ENCODE results near the gene UQCRFS1.
A peak's percentile ranks its signal among the peaks of the same experiment; 100 is the strongest.
"Not testable (repeated sequence)": the region's sequence is repeated elsewhere in the genome, so short reads cannot be mapped to it uniquely, and the experiment has no call there.

Gene UQCRFS1

GRCh38 chr19:29216021-29216420 is 3.1 kb upstream of the UQCRFS1 start:
- Histone ChIP-seq H3K4me3 (no peak overlapping the region), H3K27ac (no peak overlapping the region)

DNA sequence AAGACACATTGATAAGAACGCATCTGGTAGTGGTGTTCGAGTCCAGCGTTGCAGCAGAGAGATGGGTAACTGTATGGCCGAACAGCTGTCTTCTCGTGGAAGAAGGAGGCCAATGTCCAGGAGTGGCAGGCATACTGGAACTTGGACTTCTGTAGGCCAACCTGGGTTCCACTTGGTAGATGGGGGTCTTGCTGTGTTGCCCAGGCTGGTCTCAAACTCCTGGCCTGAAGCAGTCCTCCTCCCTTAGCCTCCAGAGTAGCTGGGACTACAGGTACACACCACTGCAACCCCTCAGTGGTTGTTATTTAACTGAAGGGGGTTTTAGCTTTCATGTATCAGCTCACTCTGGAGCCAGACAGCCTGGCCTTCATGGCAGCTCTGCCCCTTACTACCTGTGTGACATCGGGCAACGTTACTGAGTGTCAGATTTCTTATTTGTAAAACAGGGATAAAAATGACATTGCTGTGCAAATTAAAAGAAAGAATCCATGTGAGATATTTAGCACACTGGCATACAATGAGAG is 2.4 kb upstream of the UQCRFS1 start:
- H3K27ac ChIP-seq = no peak overlapping the region
- H3K4me3 ChIP-seq = no peak overlapping the region

DNA sequence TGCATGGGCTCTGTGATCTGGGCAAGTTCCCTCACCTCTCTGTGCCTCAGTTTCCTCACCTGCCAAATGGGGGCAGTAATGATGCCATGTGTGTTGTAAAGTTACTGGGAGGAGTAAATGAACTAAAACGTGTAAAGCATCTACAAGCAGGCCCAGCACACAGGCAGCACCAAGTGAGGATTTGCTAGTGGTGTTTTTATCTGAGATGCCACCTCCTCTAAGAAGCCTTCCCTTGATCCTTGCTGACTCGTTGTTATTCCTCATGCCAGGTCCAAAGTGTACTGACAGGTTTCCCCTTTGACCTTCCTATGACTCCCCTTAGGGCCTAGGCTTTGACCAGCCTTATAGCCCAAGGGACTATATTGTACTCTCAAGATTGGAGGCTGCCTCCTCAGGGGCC is 1.5 kb upstream of the UQCRFS1 start:
- H3K4me3 ChIP-seq = no peak overlapping the region

GRCh38 chr19:29212356-29212647 is 649 bp downstream of the UQCRFS1 start:
- Histone ChIP-seq H3K4me3 (peak overlapping the region; percentile 73 to 99 (median 92)), H3K27ac (peak overlapping the region; percentile 81 to 100 (median 96))

More for the DNA sequence above, 1.5 kb upstream of the UQCRFS1 start:
- no peak overlapping the region for H3K27ac ChIP-seq

DNA sequence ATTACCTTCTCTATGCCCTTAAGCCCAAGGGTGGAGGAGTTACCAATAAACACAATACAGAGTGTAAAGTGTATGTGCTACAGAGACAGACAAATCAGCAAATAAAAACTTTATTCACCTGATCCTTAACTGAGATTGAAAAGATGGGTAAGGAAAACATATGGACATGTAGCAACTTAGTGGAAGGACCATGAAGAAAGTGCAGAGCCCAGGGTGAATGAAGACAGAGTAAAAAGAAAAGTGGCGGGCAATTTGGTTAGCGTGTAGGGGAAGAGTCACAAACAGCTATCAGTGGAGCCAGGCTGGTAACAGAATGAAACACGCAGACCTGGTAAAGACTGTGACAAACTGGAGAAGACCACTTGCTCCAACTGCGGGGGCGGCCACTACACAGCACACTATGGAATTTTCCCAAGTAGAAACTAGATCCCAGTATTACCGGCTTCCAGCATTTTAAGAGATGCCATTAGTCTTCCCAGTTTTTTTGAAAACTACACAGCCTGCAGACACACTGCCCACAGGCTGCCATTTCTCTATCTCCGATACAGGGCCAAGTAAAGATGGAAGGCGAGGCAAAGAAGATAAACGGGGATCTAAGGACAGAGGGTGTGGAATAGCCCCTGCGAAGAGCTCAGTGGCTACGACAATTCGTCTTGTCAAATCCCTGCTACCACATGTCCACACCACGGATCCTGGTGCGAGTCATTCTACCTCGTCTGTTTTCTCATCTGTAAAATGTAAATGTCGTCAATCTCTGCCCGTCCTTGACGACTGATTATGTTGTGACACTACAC is 1.2 kb downstream of the UQCRFS1 start:
- Histone ChIP-seq H3K27ac (peak overlapping the region in 20 of 21 experiments; percentile 81 to 100 (median 96)), H3K4me3 (peak overlapping the region; percentile 73 to 99 (median 92))

DNA sequence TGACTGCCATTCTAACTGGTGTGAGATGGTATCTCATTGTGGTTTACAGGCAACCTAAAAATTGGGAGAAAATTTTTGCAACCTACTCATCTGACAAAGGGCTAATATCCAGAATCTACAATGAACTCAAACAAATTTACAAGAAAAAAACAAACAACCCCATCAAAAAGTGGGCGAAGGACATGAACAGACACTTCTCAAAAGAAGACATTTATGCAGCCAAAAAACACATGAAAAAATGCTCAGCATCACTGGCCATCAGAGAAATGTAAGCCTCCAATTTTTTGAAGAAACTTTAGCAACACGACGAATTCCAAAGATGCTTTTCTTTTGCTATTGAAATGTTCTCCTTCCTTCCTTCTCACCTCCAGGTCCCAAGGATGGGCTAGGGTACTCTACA is 1.9 kb downstream of the UQCRFS1 start:
- not testable (repeated sequence) for H3K27ac ChIP-seq, H3K4me3 ChIP-seq

- H3K27ac ChIP-seq, H3K4me3 ChIP-seq: not testable (repeated sequence)
These were observed 2.4 kb downstream of the UQCRFS1 start for GRCh38 chr19:29210502-29210901.

DNA sequence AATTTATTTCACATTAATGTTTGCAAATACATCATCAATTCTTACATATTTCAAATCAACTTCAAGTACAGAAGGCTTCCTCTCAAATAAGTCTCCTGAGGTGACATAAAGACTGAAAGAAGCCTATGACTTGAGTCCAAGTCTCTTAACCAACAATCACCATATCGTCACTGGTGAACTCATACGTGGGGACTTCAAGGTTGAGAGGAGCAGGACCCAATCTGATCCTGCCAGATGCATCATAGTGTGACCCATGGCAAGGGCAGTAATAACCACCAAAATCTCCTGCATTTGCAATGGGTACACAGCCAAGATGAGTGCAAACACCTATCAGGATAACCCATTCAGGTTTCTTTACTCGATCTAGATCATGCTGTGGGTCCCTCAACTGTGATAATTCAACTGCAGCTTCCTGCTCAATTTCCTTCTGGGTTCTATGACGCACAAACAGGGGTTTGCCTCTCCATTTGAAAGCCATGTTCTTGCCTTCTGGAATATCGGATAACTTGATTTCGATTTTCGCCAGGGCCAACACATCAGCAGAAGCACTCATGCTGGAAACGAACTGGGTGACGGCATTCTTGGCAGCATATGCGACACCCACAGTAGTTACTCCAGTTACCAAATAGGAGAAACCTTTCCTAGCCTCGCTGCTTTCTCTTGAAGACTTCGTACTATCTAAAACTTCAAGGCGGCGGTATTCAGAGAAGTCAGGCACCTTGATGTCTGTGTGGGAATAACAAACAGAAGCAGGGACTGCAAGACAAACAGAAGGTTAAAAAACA is 5.4 kb downstream of the UQCRFS1 start:
- H3K4me3 ChIP-seq, H3K27ac ChIP-seq: not testable (repeated sequence)

DNA sequence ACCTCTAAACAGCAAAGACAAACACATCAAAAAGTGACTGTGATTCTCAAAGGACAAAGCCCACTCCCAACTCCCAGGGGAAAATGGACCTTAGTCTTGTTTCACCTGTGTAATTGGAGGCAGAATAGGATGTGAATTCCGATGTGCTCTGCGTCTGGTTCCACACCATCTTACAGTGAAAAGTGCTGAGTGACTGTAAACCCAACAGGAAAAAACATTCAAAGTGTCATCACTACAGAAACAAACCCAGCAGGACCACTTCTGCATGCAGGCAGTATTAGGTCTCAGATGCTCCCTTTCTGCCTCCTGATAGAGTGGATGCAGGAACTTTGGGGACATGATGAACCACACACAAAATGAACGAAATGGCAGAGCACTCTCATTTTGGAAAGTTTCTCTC is 6.5 kb downstream of the UQCRFS1 start:
- Histone ChIP-seq H3K4me3 (no peak overlapping the region), H3K27ac (no peak overlapping the region)

DNA sequence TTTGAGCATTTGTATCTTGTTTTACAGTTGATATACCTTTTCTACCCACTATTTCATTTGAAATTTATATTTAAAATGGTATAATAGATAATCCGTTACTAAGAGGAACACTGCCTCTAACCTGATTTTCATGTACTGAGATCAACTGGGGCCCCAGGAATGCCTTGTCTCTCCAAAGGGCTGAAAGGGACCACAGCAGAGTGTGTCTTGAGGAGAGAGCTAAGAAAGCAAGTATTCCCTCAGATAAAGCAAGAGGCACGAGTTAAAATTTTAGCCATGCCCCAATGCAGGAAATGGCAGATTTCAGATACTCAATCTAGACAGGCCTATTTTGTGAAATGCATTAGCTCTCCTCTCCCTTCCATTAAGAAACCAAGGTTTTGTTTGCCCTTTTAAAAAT is 10.7 kb downstream of the UQCRFS1 start:
- Histone ChIP-seq H3K4me3 (no peak overlapping the region), H3K27ac (no peak overlapping the region)

GRCh38 chr19:29201855-29202254 is 11.1 kb downstream of the UQCRFS1 start:
- H3K27ac ChIP-seq = no peak overlapping the region
- H3K4me3 ChIP-seq = no peak overlapping the region

- no peak overlapping the region for H3K27ac ChIP-seq
- H3K4me3 ChIP-seq = no peak overlapping the region
These were observed 18.3 kb downstream of the UQCRFS1 start for GRCh38 chr19:29194658-29195057.

- no peak overlapping the region for H3K4me3 ChIP-seq
- no peak overlapping the region for H3K27ac ChIP-seq
These were observed 19.8 kb downstream of the UQCRFS1 start for GRCh38 chr19:29193155-29193554.

GRCh38 chr19:29191005-29191404 is 21.9 kb downstream of the UQCRFS1 start:
- H3K4me3 ChIP-seq = no peak overlapping the region
- no peak overlapping the region for H3K27ac ChIP-seq

DNA sequence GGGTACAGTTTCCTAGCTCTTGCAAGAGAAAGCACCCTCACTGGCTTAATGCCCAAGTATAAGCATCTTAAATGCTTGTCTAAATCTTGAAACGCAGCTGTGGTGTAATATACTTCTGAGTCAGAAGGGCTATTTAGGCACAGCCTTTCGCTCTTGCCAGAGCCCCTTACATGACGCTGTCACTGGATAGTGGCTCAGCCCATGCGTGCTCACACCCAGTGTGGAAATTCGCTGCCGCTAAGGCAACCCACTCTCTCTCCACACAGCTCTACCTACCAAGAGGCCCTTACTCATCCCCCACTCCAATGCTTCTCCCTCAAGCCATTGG is 24.0 kb downstream of the UQCRFS1 start:
- H3K27ac ChIP-seq = no peak overlapping the region
- H3K4me3 ChIP-seq = no peak overlapping the region

- no peak overlapping the region for H3K4me3 ChIP-seq
- no peak overlapping the region for H3K27ac ChIP-seq
These were observed 24.5 kb downstream of the UQCRFS1 start for GRCh38 chr19:29188289-29189032.

GRCh38 chr19:29187676-29188075 is 25.3 kb downstream of the UQCRFS1 start:
- Histone ChIP-seq H3K27ac (no peak overlapping the region), H3K4me3 (no peak overlapping the region)

- Histone ChIP-seq H3K27ac (no peak overlapping the region), H3K4me3 (no peak overlapping the region)
These were observed 27.5 kb downstream of the UQCRFS1 start for GRCh38 chr19:29185427-29185826.

DNA sequence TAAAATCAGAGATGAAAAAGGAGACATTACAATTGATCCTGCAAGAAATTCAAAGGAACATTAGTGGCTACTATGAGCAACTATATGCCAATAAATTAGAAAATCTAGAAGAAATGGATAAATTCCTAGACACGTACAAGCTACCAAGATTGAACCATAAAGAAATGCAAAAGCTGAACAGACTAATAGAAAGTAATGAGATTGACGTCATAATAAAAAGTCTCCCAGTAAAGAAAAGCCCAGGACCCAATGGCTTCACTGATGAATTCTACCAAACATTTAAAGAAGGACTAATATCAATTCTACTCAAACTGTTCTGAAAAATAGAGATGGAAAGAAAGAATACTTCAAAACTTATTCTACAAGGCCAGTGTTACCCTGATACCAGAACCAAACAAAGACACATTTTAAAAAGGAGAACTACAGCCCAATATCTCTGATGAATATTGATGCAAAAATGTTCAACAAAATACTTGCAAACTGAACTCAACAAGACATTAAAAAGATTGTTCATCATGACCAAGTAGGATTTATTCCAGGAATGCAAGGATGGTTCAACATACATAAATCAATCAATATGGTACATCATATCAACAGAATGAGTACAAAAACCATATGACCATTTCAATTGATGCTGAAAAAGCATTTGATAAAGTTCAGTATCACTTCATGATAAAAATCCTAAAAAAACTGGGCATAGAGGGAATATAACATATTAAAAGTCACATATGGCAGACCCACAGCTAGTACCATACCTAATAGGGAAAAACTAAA is 35.8 kb downstream of the UQCRFS1 start:
- Histone ChIP-seq H3K4me3 (no peak overlapping the region), H3K27ac (no peak overlapping the region)

DNA sequence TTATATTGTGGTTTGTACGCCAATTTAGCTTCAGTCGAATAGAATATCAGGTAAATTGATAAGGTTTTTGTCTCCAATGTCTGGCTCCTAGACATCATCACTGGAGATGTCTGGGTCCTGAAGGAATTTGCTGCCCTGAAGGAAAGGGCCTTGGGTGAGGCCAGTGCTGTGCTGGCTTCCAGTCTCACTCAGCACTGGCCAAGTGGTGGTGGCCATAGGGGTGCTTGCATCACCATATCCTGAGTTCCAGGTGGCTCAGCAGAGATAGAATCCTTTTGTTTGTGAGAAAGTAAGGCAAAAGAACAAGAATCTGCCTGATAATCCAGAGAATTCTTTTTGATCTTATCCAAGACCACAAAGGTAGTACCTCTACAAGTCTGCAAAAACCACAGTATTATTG is 39.1 kb downstream of the UQCRFS1 start:
- no peak overlapping the region for H3K27ac ChIP-seq

More for the DNA sequence above, 39.1 kb downstream of the UQCRFS1 start:
- no peak overlapping the region for H3K4me3 ChIP-seq
